Vagina (tissue), 2 donors: ENCODE results near the gene SRSF10.

Experiments used
- CTCF ChIP-seq, 3 experiments: fragments of 450-650 bp in 2 of 3; fragments of 200-600 bp in 1 of 3; sonication (generic) in 1 of 3; IDR thresholded peaks; one replicate each; pipeline ENCODE4 v1.5.1; 2017 to 2019; ENCODE audit warnings: antibody characterized with exemption in 3 of 3, mild to moderate bottlenecking in 2 of 3, moderate library complexity in 2 of 3
- POLR2A ChIP-seq, 2 donors: fragments of 450-650 bp; IDR thresholded peaks; one replicate each; pipeline ENCODE4 v1.6.1; 2017; ENCODE audit warnings: antibody characterized with exemption in 2 of 2, mild to moderate bottlenecking in 2 of 2, moderate library complexity in 2 of 2
- POLR2AphosphoS5 ChIP-seq, 2 donors: sonication (generic); formaldehyde crosslinking; IDR thresholded peaks; one replicate each; pipeline ENCODE4 v1.9.0; 2017; ENCODE audit warnings: antibody characterized with exemption in 2 of 2, mild to moderate bottlenecking in 2 of 2, low read depth in 1 of 2; ENCODE audit not compliant: insufficient read depth in 1 of 2

GRCh38 chr1:23964790-23965740 is 15.1 kb downstream of the SRSF10 start:
- TF ChIP-seq POLR2A (IDR thresholded peaks at IDR 0.05) (no peak), CTCF (IDR thresholded peaks at IDR 0.05) (no peak), POLR2AphosphoS5 (IDR thresholded peaks at IDR 0.05; ENCODE audit: insufficient read depth in 1 of 2, low read depth in 1 of 2) (no peak)
